Liver (tissue), 9 donors: Measurements from ENCODE around the gene TCF25. TPM values are rescaled to one million over a fixed set of nuclear protein-coding genes. Genes with fewer than 3 reads are reported as not detected.

Experiments
- DNase-seq: peaks from one replicate; pipeline ENCODE4 v3.0.0-alpha.2; 2017; ENCODE audit warnings: low spot score
- H3K27ac ChIP-seq, 2 donors: one replicate each; pipeline ENCODE4 v1.7.0; 2013; ENCODE audit warnings: inconsistent platforms in 2 of 2, low read length in 2 of 2, control low read depth in 1 of 2, low read depth in 1 of 2, mild to moderate bottlenecking in 1 of 2
- H3K27me3 ChIP-seq, 4 donors: one replicate each; pipeline versions ENCODE4 v1.6.1 to v1.7.0; 2013; ENCODE audit warnings: low read length in 3 of 4, inconsistent platforms in 1 of 4, mild to moderate bottlenecking in 1 of 4, moderate library complexity in 1 of 4; ENCODE audit not compliant: control insufficient read depth in 4 of 4, insufficient read depth in 4 of 4
- H3K36me3 ChIP-seq, 4 donors: one replicate each; pipeline versions ENCODE4 v1.6.1 to v1.7.0; 2013; ENCODE audit warnings: low read length in 3 of 4, mild to moderate bottlenecking in 3 of 4, low read depth in 1 of 4, moderate library complexity in 1 of 4; ENCODE audit not compliant: control insufficient read depth in 4 of 4, insufficient read depth in 3 of 4
- H3K4me1 ChIP-seq, 4 donors: one replicate each; pipeline versions ENCODE4 v1.6.1 to v1.7.0; 2013; ENCODE audit warnings: low read length in 3 of 4, mild to moderate bottlenecking in 3 of 4, moderate library complexity in 1 of 4; ENCODE audit not compliant: control insufficient read depth in 4 of 4, insufficient read depth in 4 of 4
- H3K4me3 ChIP-seq, 3 donors: one replicate each; pipeline versions ENCODE4 v1.6.1 to v1.7.0; 2013; ENCODE audit warnings: low read length in 3 of 3, control low read depth in 1 of 3, low read depth in 1 of 3, mild to moderate bottlenecking in 1 of 3
- H3K9ac ChIP-seq, 2 donors: one replicate each; pipeline ENCODE4 v1.7.0; 2013; ENCODE audit warnings: low read length in 2 of 2, mild to moderate bottlenecking in 2 of 2, moderate library complexity in 2 of 2, control low read depth in 1 of 2, low read depth in 1 of 2
- H3K9me3 ChIP-seq, 4 donors: one replicate each; pipeline versions ENCODE4 v1.6.1 to v1.7.0; 2013; ENCODE audit warnings: low read length in 3 of 4; ENCODE audit not compliant: control insufficient read depth in 4 of 4
- EGR1 ChIP-seq, 2 donors: IDR thresholded peaks; 2 replicates each; pipeline ENCODE4 v1.6.1; 2016 to 2018; ENCODE audit warnings: antibody characterized with exemption in 2 of 2, low read depth in 2 of 2
- FOXA1 ChIP-seq: IDR thresholded peaks from 2 replicates; pipeline ENCODE4 v1.6.1; 2016; ENCODE audit warnings: antibody characterized with exemption
- FOXA2 ChIP-seq: IDR thresholded peaks from 2 replicates; pipeline ENCODE4 v1.6.1; 2016; ENCODE audit warnings: antibody characterized with exemption
- GABPA ChIP-seq, 2 donors: IDR thresholded peaks in 1 of 2; conservative IDR thresholded peaks in 1 of 2; 2 replicates each; pipeline ENCODE4 v1.6.1; 2016; ENCODE audit warnings: antibody characterized with exemption in 2 of 2, mild to moderate bottlenecking in 1 of 2, moderate library complexity in 1 of 2
- HNF4A ChIP-seq, 2 donors: conservative IDR thresholded peaks; 2 replicates each; pipeline ENCODE4 v1.6.1; 2016; ENCODE audit warnings: antibody characterized with exemption in 2 of 2, mild to moderate bottlenecking in 2 of 2
- HNF4G ChIP-seq: IDR thresholded peaks from 2 replicates; pipeline ENCODE4 v1.6.1; 2016; ENCODE audit warnings: antibody characterized with exemption
- JUND ChIP-seq, 2 donors: IDR thresholded peaks; 2 replicates each; pipeline ENCODE4 v1.6.1; 2016; ENCODE audit warnings: antibody characterized with exemption in 2 of 2
- NR2F2 ChIP-seq: IDR thresholded peaks from 2 replicates; pipeline ENCODE4 v1.6.1; 2016; ENCODE audit warnings: antibody characterized with exemption
- RAD21 ChIP-seq, 2 donors: IDR thresholded peaks; 2 replicates each; pipeline ENCODE4 v1.6.1; 2016; ENCODE audit warnings: antibody characterized with exemption in 2 of 2, mild to moderate bottlenecking in 2 of 2
- RXRA ChIP-seq, 2 donors: IDR thresholded peaks; 2 replicates each; pipeline ENCODE4 v1.6.1; 2017 to 2018; ENCODE audit warnings: antibody characterized with exemption in 2 of 2, mild to moderate bottlenecking in 1 of 2
- SP1 ChIP-seq: IDR thresholded peaks from 2 replicates; pipeline ENCODE4 v1.6.1; 2018; ENCODE audit warnings: antibody characterized with exemption, mild to moderate bottlenecking
- TAF1 ChIP-seq: conservative IDR thresholded peaks from 2 replicates; pipeline ENCODE4 v1.6.1; 2016; ENCODE audit warnings: antibody characterized with exemption, mild to moderate bottlenecking
- YY1 ChIP-seq: IDR thresholded peaks from 2 replicates; pipeline ENCODE4 v1.6.1; 2016; ENCODE audit warnings: antibody characterized with exemption, mild to moderate bottlenecking
- WGBS: extraction: QIAGEN DNeasy Blood & Tissue Kit; methylation state at CpG from one replicate; pipeline ENCODE4 v1.1.7; 2013; 5-methylcytosine and 5-hydroxymethylcytosine counted together
- polyA plus RNA-seq, 2 donors: library from polyadenylated mRNA; stranded (reverse) in 1 of 2; unstranded in 1 of 2; fragments of 200-250 nt in 1 of 2; fragments of >200 nt in 1 of 2; fragmentation: Nextera tagmentation in 1 of 2; extraction: Ambion mirVana in 1 of 2; gene quantifications; one replicate each; pipeline versions ENCODE4 v1.2.1 to v1.2.3, GENCODE V29; 2013 to 2015
- total RNA-seq, 2 donors: library from RNA; depleted of rRNA; stranded (reverse); fragments of >200 nt; gene quantifications; one replicate each; pipeline ENCODE4 v1.2.3, GENCODE V29; 2014
- TF ChIP-seq, protein P1 (sequence below): fragments of 150-350 bp; IDR thresholded peaks from 2 replicates; pipeline ENCODE4 v1.5.1; 2017; ENCODE audit warnings: improper control_type of control experiment, low read depth, low read length; ENCODE audit not compliant: missing input control
- TF ChIP-seq, protein P2 (sequence below): IDR thresholded peaks from 2 replicates; pipeline ENCODE4 v1.6.1; 2016; ENCODE audit warnings: antibody characterized with exemption
- TF ChIP-seq, protein P3 (sequence below): IDR thresholded peaks from 2 replicates; pipeline ENCODE4 v1.6.1; 2016; ENCODE audit warnings: antibody characterized with exemption, mild to moderate bottlenecking
- TF ChIP-seq, protein P4 (sequence below): IDR thresholded peaks from 2 replicates; pipeline ENCODE4 v1.6.1; 2016; ENCODE audit warnings: antibody characterized with exemption
- donor health status: healthy.
- donor health status: healthy.
- donor health status: healthy.
- donor health status: healthy.
- donor health status: healthy.

The TCF25 gene
- total and polyA plus RNA-seq, 4 donors = 59.6 to 98.8 (median 76.8) TPM

DNA sequence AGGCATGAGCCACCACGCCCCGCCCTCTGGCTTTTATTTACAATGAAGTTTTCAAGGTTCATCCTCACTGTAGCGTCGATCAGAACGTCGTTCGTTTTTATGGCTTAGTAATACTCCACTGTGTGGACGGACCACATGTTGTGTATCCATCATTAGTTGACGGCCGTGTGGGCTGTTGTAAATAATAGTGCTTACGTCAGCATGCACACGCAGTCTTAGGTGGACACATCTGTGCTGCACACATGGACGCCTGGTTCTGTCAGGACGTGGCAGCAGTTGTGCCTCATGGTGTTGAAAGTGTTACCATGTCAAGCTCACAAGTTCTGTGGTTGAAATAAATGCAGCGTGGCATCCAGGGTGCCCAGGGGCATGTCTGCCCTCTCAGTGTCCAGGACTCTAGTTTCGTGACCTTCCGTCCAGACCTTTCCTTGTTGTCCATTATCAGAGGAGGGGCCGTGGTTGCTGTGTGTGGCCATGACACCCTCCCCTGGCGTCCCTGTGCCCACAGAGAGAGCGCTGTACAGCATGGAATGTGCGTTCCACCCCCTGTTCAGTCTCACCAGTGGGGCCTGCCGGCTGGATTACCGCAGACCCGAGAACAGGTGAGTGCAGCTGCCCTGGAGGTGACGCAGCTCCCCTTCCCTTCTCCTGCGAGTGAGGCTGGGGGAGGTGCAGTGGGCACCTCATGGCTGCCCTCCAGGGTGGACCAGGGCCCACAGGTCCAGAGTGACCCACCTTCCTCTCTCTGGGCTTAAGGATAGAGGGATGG, 22.3 kb downstream of the TCF25 start:
- no peak for DNase-seq
- TF ChIP-seq EGR1 (IDR thresholded peaks at IDR 0.05; ENCODE audit: low read depth in 2 of 2) (no peak), FOXA2 (no peak), GABPA (IDR thresholded peaks at IDR 0.05 in 1 of 2, conservative IDR thresholded peaks at IDR 0.05 in 1 of 2) (no peak)

DNA sequence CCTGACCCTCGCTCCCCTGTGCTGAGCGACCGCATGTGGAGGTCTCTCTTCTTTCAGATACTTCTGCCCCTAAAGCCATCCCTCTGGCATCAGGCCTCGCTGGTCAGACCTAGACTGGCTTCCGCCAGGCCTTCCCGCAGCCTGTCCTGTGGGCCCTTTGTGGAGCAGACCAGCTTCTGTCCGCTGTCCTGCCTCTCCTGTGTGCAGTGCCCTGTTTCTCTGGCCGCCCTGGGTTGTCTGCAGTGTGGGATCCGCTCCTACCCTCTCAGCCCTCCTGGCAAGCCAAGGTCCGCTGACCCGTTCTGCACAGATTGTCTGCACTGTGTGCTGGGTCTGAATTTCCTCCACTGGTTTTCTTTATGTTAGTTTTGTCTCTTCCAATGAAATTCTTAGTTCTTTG, 23.8 kb downstream of the TCF25 start:
- H3K4me1 ChIP-seq = no peaks in the 10 kb centered on the region
- no peak overlapping the region for H3K27ac ChIP-seq
- H3K36me3 ChIP-seq = peaks cover 32 to 77% (median 48%) of the 10 kb centered on the region in 4 donors
- H3K27me3 ChIP-seq = no peaks in the 10 kb centered on the region
- H3K9me3 ChIP-seq = no peaks in the 10 kb centered on the region
- H3K4me3 ChIP-seq = no peak overlapping the region
- TF ChIP-seq EGR1 (IDR thresholded peaks at IDR 0.05; ENCODE audit: low read depth in 2 of 2) (no peak), FOXA2 (no peak), RXRA (IDR thresholded peaks at IDR 0.05) (no peak), HNF4G (no peak), TAF1 (no peak), RAD21 (IDR thresholded peaks at IDR 0.05) (no peak), JUND (IDR thresholded peaks at IDR 0.05) (no peak), YY1 (no peak), GABPA (IDR thresholded peaks at IDR 0.05 in 1 of 2, conservative IDR thresholded peaks at IDR 0.05 in 1 of 2) (no peak), HNF4A (conservative IDR thresholded peaks at IDR 0.05) (no peak), SP1 (no peak), NR2F2 (no peak), FOXA1 (no peak)
- TF ChIP-seq, protein P1, sequence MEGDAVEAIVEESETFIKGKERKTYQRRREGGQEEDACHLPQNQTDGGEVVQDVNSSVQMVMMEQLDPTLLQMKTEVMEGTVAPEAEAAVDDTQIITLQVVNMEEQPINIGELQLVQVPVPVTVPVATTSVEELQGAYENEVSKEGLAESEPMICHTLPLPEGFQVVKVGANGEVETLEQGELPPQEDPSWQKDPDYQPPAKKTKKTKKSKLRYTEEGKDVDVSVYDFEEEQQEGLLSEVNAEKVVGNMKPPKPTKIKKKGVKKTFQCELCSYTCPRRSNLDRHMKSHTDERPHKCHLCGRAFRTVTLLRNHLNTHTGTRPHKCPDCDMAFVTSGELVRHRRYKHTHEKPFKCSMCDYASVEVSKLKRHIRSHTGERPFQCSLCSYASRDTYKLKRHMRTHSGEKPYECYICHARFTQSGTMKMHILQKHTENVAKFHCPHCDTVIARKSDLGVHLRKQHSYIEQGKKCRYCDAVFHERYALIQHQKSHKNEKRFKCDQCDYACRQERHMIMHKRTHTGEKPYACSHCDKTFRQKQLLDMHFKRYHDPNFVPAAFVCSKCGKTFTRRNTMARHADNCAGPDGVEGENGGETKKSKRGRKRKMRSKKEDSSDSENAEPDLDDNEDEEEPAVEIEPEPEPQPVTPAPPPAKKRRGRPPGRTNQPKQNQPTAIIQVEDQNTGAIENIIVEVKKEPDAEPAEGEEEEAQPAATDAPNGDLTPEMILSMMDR = no peak
- 97% methylated on average over 11 of the region's 11 CpGs for WGBS
- no peak overlapping the region for H3K9ac ChIP-seq
- no peak for DNase-seq

More for the DNA sequence above, 22.3 kb downstream of the TCF25 start:
- Histone ChIP-seq H3K4me1 (no peaks in the 10 kb centered on the region), H3K27ac (no peak overlapping the region), H3K27me3 (no peaks in the 10 kb centered on the region), H3K9ac (no peak overlapping the region), H3K4me3 (no peak overlapping the region), H3K36me3 (peaks cover 44 to 86% (median 55%) of the 10 kb centered on the region in 4 donors), H3K9me3 (no peaks in the 10 kb centered on the region)
- WGBS = 95% methylated on average over 26 of the region's 26 CpGs

DNA sequence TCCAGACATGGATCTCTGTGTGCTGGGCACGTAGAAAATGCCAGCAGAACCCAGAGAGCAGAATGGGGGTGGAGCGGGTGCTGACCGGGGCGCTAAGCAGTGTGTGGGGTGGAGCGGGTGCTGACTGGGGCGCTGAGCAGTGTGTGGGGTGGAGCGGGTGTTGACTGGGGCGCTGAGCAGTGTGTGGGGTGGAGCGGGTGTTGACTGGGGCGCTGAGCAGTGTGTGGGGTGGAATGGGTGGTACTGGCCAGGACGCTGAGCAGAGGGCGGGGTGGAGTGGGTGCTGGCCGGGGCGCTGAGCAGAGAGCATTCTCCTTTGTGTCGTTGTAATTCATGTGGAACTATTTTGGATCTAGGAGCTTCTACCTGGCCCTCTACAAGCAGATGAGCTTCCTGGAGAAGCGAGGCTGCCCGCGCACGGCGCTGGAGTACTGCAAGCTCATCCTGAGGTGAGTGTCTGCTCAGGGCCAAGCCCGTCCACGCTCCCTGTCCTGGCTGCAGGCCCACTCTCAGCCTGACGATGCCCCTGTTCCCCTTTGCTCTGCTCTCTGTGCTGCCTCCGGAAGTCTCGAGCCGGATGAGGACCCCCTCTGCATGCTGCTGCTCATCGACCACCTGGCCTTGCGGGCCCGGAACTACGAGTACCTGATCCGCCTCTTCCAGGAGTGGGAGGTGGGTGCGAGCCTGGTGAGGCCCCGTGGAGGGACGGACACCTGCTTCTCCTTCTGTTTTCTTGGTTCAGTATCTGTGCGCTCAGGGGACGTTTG, 25.0 kb downstream of the TCF25 start:
- no peak overlapping the region for H3K9ac ChIP-seq
- H3K36me3 ChIP-seq = peaks cover 28 to 72% (median 38%) of the 10 kb centered on the region in 4 donors
- no peaks in the 10 kb centered on the region for H3K4me1 ChIP-seq
- DNase-seq = no peak
- no peaks in the 10 kb centered on the region for H3K9me3 ChIP-seq
- H3K27ac ChIP-seq = no peak overlapping the region
- H3K4me3 ChIP-seq = no peak overlapping the region
- 94% methylated on average over 36 of the region's 36 CpGs for WGBS
- H3K27me3 ChIP-seq = no peaks in the 10 kb centered on the region
- TF ChIP-seq, protein P1 = no peak
- TF ChIP-seq RXRA (IDR thresholded peaks at IDR 0.05) (no peak), GABPA (IDR thresholded peaks at IDR 0.05 in 1 of 2, conservative IDR thresholded peaks at IDR 0.05 in 1 of 2) (no peak), SP1 (no peak), NR2F2 (no peak), HNF4A (conservative IDR thresholded peaks at IDR 0.05) (no peak), FOXA1 (no peak), RAD21 (IDR thresholded peaks at IDR 0.05) (no peak), YY1 (no peak), TAF1 (no peak), EGR1 (IDR thresholded peaks at IDR 0.05; ENCODE audit: low read depth in 2 of 2) (no peak)
- TF ChIP-seq, protein P2, sequence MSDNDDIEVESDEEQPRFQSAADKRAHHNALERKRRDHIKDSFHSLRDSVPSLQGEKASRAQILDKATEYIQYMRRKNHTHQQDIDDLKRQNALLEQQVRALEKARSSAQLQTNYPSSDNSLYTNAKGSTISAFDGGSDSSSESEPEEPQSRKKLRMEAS = no peak
- TF ChIP-seq, protein P3, sequence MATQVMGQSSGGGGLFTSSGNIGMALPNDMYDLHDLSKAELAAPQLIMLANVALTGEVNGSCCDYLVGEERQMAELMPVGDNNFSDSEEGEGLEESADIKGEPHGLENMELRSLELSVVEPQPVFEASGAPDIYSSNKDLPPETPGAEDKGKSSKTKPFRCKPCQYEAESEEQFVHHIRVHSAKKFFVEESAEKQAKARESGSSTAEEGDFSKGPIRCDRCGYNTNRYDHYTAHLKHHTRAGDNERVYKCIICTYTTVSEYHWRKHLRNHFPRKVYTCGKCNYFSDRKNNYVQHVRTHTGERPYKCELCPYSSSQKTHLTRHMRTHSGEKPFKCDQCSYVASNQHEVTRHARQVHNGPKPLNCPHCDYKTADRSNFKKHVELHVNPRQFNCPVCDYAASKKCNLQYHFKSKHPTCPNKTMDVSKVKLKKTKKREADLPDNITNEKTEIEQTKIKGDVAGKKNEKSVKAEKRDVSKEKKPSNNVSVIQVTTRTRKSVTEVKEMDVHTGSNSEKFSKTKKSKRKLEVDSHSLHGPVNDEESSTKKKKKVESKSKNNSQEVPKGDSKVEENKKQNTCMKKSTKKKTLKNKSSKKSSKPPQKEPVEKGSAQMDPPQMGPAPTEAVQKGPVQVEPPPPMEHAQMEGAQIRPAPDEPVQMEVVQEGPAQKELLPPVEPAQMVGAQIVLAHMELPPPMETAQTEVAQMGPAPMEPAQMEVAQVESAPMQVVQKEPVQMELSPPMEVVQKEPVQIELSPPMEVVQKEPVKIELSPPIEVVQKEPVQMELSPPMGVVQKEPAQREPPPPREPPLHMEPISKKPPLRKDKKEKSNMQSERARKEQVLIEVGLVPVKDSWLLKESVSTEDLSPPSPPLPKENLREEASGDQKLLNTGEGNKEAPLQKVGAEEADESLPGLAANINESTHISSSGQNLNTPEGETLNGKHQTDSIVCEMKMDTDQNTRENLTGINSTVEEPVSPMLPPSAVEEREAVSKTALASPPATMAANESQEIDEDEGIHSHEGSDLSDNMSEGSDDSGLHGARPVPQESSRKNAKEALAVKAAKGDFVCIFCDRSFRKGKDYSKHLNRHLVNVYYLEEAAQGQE = no peak
- TF ChIP-seq, protein P4, sequence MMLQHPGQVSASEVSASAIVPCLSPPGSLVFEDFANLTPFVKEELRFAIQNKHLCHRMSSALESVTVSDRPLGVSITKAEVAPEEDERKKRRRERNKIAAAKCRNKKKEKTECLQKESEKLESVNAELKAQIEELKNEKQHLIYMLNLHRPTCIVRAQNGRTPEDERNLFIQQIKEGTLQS = no peak
